ENCODE data around the gene ASB14. TPM values are rescaled to one million over a fixed set of nuclear protein-coding genes. Genes with fewer than 3 reads are reported as not detected.

The ASB14 gene
- total RNA-seq, 4 donors from 2014 or later, result not detected

DNA sequence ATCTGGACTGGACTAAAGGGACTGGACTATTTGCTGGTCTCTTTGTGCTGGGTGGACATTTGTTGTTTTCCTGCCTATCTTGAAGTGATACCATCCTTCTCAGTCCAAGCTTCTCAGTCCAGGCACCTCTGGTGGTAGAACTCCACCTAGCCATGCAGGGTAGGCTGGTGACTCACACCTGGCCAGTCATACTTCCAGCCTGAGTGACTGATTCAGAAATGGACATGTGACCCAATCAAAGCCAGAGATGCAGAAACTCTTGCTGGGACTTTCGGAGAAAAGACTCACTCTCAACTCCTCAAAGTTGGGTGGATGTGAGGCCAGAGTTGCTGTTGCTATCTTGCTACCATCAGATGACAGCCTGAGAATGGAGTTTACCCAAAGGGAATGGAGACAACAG, 5.6 kb upstream of the ASB14 start:
- TF ChIP-seq, protein P1, sequence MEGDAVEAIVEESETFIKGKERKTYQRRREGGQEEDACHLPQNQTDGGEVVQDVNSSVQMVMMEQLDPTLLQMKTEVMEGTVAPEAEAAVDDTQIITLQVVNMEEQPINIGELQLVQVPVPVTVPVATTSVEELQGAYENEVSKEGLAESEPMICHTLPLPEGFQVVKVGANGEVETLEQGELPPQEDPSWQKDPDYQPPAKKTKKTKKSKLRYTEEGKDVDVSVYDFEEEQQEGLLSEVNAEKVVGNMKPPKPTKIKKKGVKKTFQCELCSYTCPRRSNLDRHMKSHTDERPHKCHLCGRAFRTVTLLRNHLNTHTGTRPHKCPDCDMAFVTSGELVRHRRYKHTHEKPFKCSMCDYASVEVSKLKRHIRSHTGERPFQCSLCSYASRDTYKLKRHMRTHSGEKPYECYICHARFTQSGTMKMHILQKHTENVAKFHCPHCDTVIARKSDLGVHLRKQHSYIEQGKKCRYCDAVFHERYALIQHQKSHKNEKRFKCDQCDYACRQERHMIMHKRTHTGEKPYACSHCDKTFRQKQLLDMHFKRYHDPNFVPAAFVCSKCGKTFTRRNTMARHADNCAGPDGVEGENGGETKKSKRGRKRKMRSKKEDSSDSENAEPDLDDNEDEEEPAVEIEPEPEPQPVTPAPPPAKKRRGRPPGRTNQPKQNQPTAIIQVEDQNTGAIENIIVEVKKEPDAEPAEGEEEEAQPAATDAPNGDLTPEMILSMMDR (IDR thresholded peaks at IDR 0.05), result no peak
- ATAC-seq (ENCODE audit: low FRiP score), result no peak
- no peak for DNase-seq (ENCODE audit: low spot score)

DNA sequence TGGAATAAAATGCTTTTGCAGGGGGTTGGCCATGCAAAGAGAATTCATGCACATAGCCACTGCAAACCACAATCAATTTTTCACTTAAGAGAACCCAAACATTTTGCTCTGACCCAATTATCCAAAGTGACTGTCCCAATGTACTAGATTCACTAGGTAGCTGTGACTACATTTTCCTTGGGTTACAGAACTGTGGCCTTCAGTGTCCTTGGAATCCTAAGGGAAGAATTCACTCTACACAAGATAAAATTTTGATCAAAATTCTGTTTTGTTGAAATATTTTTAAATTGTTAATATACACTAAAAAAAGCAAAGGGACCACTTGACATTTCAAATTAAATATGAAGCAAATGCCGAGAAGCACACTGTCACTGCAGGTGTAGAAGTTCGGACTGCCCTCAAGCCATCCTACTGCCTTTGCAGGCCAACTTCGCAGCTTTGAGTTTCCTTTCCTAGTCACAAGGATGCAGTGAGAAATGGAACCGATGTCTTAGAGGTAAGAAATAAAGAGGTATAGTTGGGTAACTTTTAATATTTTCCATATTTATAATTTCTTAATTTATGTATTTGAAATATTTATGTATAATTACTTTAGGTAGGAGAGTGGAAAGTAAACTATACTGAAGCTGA, 527 bp upstream of the ASB14 start:
- DNase-seq (ENCODE audit: low spot score) (no peak), ATAC-seq (ENCODE audit: low FRiP score) (no peak)

DNA sequence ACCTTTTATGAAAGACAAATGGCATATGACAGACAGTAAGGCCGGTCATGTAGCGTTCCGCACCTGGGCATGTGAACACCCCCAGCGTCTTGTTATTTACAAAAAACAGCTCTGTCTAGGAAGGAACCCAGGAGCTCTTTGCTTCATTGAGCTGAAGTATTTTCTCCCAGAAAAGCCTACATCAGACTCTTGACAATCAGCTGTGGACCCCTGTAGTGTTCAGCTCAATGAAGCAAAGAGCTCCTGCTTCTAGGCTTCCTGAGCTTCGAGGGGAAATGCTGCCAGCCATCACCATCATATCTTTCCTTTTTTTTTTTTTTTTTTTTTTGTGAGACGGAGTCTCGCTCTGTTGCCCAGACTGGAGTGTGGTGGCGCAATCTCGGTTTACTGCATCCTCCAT, 4.1 kb downstream of the ASB14 start:
- TF ChIP-seq, protein P1 (IDR thresholded peaks at IDR 0.05), result no peak
- ATAC-seq (ENCODE audit: low FRiP score) (no peak), DNase-seq (ENCODE audit: low spot score) (no peak)

More for the DNA sequence above, 527 bp upstream of the ASB14 start:
- TF ChIP-seq, protein P1 (IDR thresholded peaks at IDR 0.05), result no peak

DNA sequence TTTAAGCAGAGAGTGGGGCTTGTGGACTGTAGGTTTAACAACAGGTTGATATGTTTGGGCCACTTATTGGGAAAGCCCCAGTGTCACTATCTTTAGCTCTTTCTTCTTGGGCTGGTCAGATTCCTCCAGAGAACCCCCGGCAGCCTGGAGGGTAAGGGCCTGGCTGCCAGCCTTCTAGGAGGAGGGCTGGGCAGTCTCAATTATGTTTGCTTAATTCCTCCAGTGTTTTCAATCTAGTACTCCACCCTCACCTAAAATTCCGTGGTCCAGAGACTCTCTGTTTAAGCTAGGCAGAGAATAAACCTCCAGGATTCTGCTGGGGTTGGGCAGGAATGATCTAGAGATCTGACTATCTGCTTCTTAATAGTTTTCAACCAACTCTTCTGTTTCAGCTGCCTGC, 5.3 kb downstream of the ASB14 start:
- TF ChIP-seq, protein P1 (IDR thresholded peaks at IDR 0.05), result no peak
- DNase-seq (ENCODE audit: low spot score), result no peak
- ATAC-seq (ENCODE audit: low FRiP score), result no peak

DNA sequence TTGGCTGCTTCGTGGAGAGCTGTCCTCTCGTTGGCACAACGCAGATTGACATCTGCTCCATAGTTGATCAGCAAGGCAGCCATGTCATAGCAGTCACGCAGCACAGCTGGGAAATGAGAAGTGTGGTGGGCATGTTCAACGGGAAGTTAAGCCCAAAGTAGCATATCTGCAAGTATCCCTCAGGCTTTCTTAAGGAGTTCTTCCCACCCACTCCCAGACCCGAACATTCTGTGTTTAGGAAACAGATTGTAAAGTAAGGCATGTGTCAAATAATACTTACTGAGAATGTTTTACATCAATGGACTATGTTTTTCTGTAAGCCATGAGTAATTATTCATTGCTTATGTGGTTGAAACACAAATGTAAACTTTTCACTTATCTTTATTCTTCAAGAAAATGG, 9.2 kb downstream of the ASB14 start:
- TF ChIP-seq, protein P1 (IDR thresholded peaks at IDR 0.05), result no peak
- DNase-seq (ENCODE audit: low spot score) (no peak), ATAC-seq (ENCODE audit: low FRiP score) (no peak)

DNA sequence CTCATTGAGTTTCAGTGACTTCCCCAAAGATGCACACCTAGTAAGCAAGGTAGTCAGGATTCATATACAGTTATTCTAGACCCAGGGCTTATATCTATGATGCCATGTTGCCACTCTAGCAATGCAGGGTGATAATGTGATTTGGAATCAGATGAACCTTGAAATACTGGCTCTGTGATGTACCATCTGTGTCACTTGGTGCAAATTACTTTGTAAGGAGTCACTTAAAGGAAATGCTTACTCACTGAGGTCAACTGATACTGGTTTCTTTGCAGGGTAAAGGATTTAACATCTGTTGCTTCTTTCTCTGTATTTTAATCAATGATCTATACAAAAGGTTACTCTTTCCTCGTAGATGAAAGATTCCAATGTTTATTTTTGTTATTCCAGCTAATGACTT, 10.8 kb downstream of the ASB14 start:
- TF ChIP-seq, protein P1 (IDR thresholded peaks at IDR 0.05), result no peak

DNA sequence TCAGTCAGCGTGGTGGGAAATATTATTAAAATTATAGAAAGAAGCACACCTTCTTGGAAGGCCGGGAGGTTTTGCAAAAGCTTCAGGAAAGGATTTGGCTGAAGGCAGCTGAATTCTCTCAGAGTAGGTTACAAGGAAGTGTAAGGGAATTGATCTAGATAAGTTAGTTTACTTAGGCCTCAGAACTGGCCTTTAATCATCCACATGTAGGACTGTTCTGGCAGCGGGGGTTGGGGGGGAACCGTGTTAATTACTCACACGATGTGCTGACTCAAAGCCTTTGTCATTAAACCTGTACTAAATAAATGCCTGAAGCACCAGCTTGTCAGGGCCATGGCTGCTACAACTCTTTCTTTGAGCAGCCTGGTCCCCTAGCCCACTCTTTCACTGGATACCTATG, 12.8 kb downstream of the ASB14 start:
- DNase-seq (ENCODE audit: low spot score) (no peak), ATAC-seq (ENCODE audit: low FRiP score) (no peak)
- TF ChIP-seq, protein P1 (IDR thresholded peaks at IDR 0.05), result no peak

More for the DNA sequence above, 10.8 kb downstream of the ASB14 start:
- ATAC-seq (ENCODE audit: low FRiP score) (no peak), DNase-seq (ENCODE audit: low spot score) (no peak)
